SK-N-SH treated with all-trans-retinoic acid at 6 μM for 48 hours (cell line): Measurements from ENCODE around the gene DNAJA2.

Experiments used
- ARNTL ChIP-seq: fragments of 450-650 bp; formaldehyde crosslinking; IDR thresholded peaks from 2 replicates; pipeline ENCODE4 v1.5.0; 2020; ENCODE audit warnings: low read depth, mild to moderate bottlenecking, moderate library complexity, borderline replicate concordance
- BACH2 ChIP-seq: fragments of 250-450 bp; sonication (Bioruptor Pico); IDR thresholded peaks from 2 replicates; pipeline ENCODE4 v1.9.0; 2021; ENCODE audit warnings: mild to moderate bottlenecking, borderline replicate concordance
- CREB5 ChIP-seq: fragments of 250-450 bp; sonication (Bioruptor Pico); IDR thresholded peaks from 2 replicates; pipeline ENCODE4 v1.5.1; 2020; ENCODE audit warnings: low read depth, mild to moderate bottlenecking, moderate library complexity
- ESRRG ChIP-seq: fragments of 250-450 bp; sonication (Bioruptor Pico); IDR thresholded peaks from 2 replicates; pipeline ENCODE4 v1.6.1; 2021; ENCODE audit warnings: mild to moderate bottlenecking
- GLIS3 ChIP-seq: fragments of 250-450 bp; sonication (Bioruptor Pico); IDR thresholded peaks from 2 replicates; pipeline ENCODE4 v1.5.0; 2020; ENCODE audit warnings: mild to moderate bottlenecking, moderate library complexity
- OSR1 ChIP-seq: fragments of 250-450 bp; sonication (Bioruptor Pico); IDR thresholded peaks from 2 replicates; pipeline ENCODE4 v1.8.0; 2022; ENCODE audit warnings: moderate library complexity, mild to moderate bottlenecking, inconsistent platforms
- PATZ1 ChIP-seq: fragments of 250-450 bp; sonication (Bioruptor Pico); IDR thresholded peaks from 2 replicates; pipeline ENCODE4 v1.8.0; 2020; ENCODE audit warnings: mild to moderate bottlenecking, moderate library complexity, borderline replicate concordance
- RARB ChIP-seq: fragments of 250-450 bp; sonication (Bioruptor Pico); IDR thresholded peaks from 2 replicates; pipeline ENCODE4 v1.8.0; 2021; ENCODE audit warnings: mild to moderate bottlenecking, moderate library complexity
- SNAI2 ChIP-seq: fragments of 250-450 bp; sonication (Bioruptor Pico); IDR thresholded peaks from 2 replicates; pipeline ENCODE4 v1.5.0; 2020; ENCODE audit warnings: mild to moderate bottlenecking, moderate library complexity
- TCF4 ChIP-seq: fragments of 250-450 bp; sonication (Bioruptor Pico); IDR thresholded peaks from 2 replicates; pipeline ENCODE4 v1.8.0; 2021; ENCODE audit warnings: mild to moderate bottlenecking, moderate library complexity, borderline replicate concordance
- TSHZ2 ChIP-seq: fragments of 250-450 bp; sonication (Bioruptor Pico); IDR thresholded peaks from 2 replicates; pipeline ENCODE4 v1.5.0; 2020; ENCODE audit warnings: mild to moderate bottlenecking, moderate library complexity
- ZNF565 ChIP-seq: fragments of 450-650 bp; formaldehyde crosslinking; conservative IDR thresholded peaks from 2 replicates; pipeline ENCODE4 v1.5.0; 2020; ENCODE audit warnings: low read depth, mild to moderate bottlenecking, moderate library complexity

- TF ChIP-seq CREB5 (CRISPR knock-in tag): no peak
- TF ChIP-seq ZNF565 (CRISPR knock-in tag): no peak
- no peak for TF ChIP-seq OSR1 (CRISPR knock-in tag)
- no peak for TF ChIP-seq RARB (CRISPR knock-in tag)
- TF ChIP-seq TSHZ2: no peak
- TF ChIP-seq ARNTL (CRISPR knock-in tag): no peak
- no peak for TF ChIP-seq SNAI2
- no peak for TF ChIP-seq BACH2 (CRISPR knock-in tag)
- TF ChIP-seq GLIS3 (CRISPR knock-in tag): no peak
- no peak for TF ChIP-seq ESRRG (CRISPR knock-in tag)
- TF ChIP-seq PATZ1 (CRISPR knock-in tag): no peak
- TF ChIP-seq TCF4: no peak
These were observed 35.1 kb upstream of the DNAJA2 start for GRCh38 chr16:47008612-47009011.
